ENCODE data around the gene PRTFDC1.
"Not testable (repeated sequence)": the region's sequence is repeated elsewhere in the genome, so short reads cannot be mapped to it uniquely, and the experiment has no call there.

DNA sequence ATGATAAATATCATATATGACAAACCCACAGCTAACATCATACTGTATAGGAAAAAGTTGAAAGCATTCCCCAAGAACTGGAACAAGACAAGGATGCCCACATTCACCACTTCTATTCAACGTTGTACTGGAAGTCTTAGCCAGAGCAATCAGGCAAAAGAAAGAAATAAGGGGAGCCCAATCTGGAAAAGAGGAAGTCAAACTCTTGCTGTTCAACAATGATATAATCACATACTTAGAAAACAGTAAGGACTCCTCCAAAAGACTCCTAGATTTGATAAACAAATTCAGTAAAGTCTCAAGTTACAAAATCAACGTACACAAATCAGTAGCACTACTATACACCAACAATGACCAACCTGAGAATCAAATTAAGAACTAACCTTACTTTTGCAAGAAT is 114.6 kb downstream of the PRTFDC1 start:
- not testable (repeated sequence) for TF ChIP-seq POLR2A (IDR thresholded peaks at IDR 0.05; ENCODE audit: extremely low read depth, insufficient read length); MYC (IDR thresholded peaks at IDR 0.05; ENCODE audit: low read depth, low read length)
- TF ChIP-seq, protein P1, sequence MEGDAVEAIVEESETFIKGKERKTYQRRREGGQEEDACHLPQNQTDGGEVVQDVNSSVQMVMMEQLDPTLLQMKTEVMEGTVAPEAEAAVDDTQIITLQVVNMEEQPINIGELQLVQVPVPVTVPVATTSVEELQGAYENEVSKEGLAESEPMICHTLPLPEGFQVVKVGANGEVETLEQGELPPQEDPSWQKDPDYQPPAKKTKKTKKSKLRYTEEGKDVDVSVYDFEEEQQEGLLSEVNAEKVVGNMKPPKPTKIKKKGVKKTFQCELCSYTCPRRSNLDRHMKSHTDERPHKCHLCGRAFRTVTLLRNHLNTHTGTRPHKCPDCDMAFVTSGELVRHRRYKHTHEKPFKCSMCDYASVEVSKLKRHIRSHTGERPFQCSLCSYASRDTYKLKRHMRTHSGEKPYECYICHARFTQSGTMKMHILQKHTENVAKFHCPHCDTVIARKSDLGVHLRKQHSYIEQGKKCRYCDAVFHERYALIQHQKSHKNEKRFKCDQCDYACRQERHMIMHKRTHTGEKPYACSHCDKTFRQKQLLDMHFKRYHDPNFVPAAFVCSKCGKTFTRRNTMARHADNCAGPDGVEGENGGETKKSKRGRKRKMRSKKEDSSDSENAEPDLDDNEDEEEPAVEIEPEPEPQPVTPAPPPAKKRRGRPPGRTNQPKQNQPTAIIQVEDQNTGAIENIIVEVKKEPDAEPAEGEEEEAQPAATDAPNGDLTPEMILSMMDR (IDR thresholded peaks at IDR 0.05; ENCODE audit: low read depth, low read length) = not testable (repeated sequence)

All from NB4 (cell line).